HEK293T (cell line): ENCODE measurements around the gene CPE.

Experiments
- CTCF ChIA-PET: fragments of 350-600 bp; formaldehyde crosslinking; extraction: SDS; loops from one replicate; lab custom pipeline; 2021; ENCODE audit warnings: antibody characterized with exemption, inconsistent platforms; lab: Yijun Ruan, JAX
- POLR2A ChIA-PET: fragments of 350-600 bp; formaldehyde crosslinking; extraction: SDS; loops from one replicate; lab custom pipeline; 2020; ENCODE audit warnings: antibody characterized with exemption, inconsistent platforms; lab: Yijun Ruan, JAX
- DNase-seq: peaks from one replicate; pipeline ENCODE4 v3.0.0; 2012; ENCODE audit warnings: mixed read lengths; ENCODE audit errors: extremely low spot score
- ARNT ChIP-seq: fragments of 450-650 bp; IDR thresholded peaks from 2 replicates; pipeline ENCODE4 v1.6.1; 2017; ENCODE audit warnings: mild to moderate bottlenecking
- BHLHE40 ChIP-seq: fragments of 450-650 bp; IDR thresholded peaks from 2 replicates; pipeline ENCODE4 v1.6.1; 2016; ENCODE audit warnings: mild to moderate bottlenecking, moderate library complexity, borderline replicate concordance
- CTBP1 ChIP-seq: fragments of 450-650 bp; IDR thresholded peaks from 2 replicates; pipeline ENCODE4 v1.6.1; 2016; ENCODE audit warnings: borderline replicate concordance
- ELF4 ChIP-seq: fragments of 450-650 bp; IDR thresholded peaks from 2 replicates; pipeline ENCODE4 v1.6.1; 2017; ENCODE audit warnings: antibody characterized with exemption
- FOXA1 ChIP-seq: fragments of 450-650 bp; IDR thresholded peaks from 2 replicates; pipeline ENCODE4 v1.6.1; 2016; ENCODE audit warnings: mild to moderate bottlenecking
- FOXK2 ChIP-seq: fragments of 450-650 bp; IDR thresholded peaks from 2 replicates; pipeline ENCODE4 v1.6.1; 2016; ENCODE audit warnings: mild to moderate bottlenecking
- FOXM1 ChIP-seq: fragments of 450-650 bp; IDR thresholded peaks from 2 replicates; pipeline ENCODE4 v1.6.1; 2017; ENCODE audit warnings: mild to moderate bottlenecking, borderline replicate concordance
- HDGF ChIP-seq: fragments of 450-650 bp; IDR thresholded peaks from 2 replicates; pipeline ENCODE4 v1.6.1; 2017; ENCODE audit warnings: antibody characterized with exemption, borderline replicate concordance
- L3MBTL2 ChIP-seq: fragments of 450-650 bp; conservative IDR thresholded peaks from 2 replicates; pipeline ENCODE4 v1.6.1; 2016; ENCODE audit warnings: mild to moderate bottlenecking
- LEF1 ChIP-seq: fragments of 450-650 bp; IDR thresholded peaks from 2 replicates; pipeline ENCODE4 v1.6.1; 2017; ENCODE audit warnings: mild to moderate bottlenecking, borderline replicate concordance
- NFRKB ChIP-seq: fragments of 450-650 bp; IDR thresholded peaks from 2 replicates; pipeline ENCODE4 v1.6.1; 2016; ENCODE audit warnings: mild to moderate bottlenecking, moderate library complexity
- SP1 ChIP-seq: fragments of 450-650 bp; IDR thresholded peaks from 2 replicates; pipeline ENCODE4 v1.6.1; 2017
- SUZ12 ChIP-seq: fragments of 450-650 bp; IDR thresholded peaks from 2 replicates; pipeline ENCODE4 v1.6.1; 2016; ENCODE audit warnings: mild to moderate bottlenecking
- TARDBP ChIP-seq: fragments of 450-650 bp; IDR thresholded peaks from 2 replicates; pipeline ENCODE4 v1.6.1; 2016
- ZNF384 ChIP-seq: fragments of 450-650 bp; IDR thresholded peaks from 2 replicates; pipeline ENCODE4 v1.6.1; 2016
- TF ChIP-seq, protein P1 (sequence below): fragments of 450-650 bp; IDR thresholded peaks from 2 replicates; pipeline ENCODE4 v1.6.1; 2016

The CPE gene

DNA sequence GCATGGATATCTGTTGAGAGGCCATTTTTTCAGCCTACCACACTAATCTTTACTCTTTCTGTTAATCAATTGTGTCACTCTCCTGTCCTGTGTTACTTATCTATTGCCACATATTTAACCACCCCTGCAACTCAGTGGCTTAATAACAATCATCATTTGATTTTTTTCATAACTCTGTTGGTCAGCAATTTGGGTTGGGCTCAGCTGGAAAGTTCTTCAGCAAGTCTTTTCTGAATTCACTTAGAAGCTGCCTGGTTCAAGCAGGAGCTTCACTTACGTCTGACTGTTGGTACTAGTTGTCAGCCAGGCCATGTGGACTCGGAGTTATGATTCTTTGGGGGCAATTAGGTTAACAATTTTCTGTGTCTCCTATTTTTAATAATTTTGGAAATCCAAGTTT is 50.1 kb downstream of the CPE start:
- ChIA-PET CTCF (no interaction called here), POLR2A (no interaction called here)
- TF ChIP-seq SP1 = no peak
- TF ChIP-seq NFRKB = no peak
- TF ChIP-seq ARNT = no peak
- TF ChIP-seq FOXK2 = no peak
- TF ChIP-seq TARDBP = no peak
- no peak for TF ChIP-seq LEF1
- TF ChIP-seq, protein P1, sequence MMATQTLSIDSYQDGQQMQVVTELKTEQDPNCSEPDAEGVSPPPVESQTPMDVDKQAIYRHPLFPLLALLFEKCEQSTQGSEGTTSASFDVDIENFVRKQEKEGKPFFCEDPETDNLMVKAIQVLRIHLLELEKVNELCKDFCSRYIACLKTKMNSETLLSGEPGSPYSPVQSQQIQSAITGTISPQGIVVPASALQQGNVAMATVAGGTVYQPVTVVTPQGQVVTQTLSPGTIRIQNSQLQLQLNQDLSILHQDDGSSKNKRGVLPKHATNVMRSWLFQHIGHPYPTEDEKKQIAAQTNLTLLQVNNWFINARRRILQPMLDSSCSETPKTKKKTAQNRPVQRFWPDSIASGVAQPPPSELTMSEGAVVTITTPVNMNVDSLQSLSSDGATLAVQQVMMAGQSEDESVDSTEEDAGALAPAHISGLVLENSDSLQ = no peak
- TF ChIP-seq BHLHE40 = no peak
- TF ChIP-seq ZNF384 = no peak
- no peak for TF ChIP-seq L3MBTL2
- no peak for TF ChIP-seq FOXM1
- TF ChIP-seq CTBP1 = no peak
- no peak for TF ChIP-seq ELF4
- no peak for TF ChIP-seq HDGF
- TF ChIP-seq FOXA1 = no peak
- no peak for TF ChIP-seq SUZ12
- no peak for DNase-seq

DNA sequence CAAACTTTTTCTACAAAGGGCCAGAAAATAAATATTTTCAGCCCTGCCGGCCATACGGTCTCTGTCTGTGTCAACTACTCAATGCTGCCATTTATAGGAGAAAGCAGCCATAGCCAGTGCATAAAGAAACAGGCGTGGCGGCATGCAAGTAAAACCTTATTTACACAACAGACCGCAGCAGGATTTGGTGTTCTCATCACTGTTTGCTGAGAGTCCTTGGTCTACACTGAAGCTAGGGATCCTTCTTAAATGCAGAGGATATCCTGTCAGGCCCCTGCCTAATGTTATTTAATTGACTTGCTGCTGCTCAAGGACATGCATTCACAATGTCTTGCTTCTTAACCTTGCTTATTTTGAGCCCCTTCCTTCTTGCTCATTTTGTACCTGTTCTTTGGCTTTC is 54.7 kb downstream of the CPE start:
- ChIA-PET POLR2A (no interaction called here), CTCF (no interaction called here)
- TF ChIP-seq HDGF (no peak), L3MBTL2 (no peak), BHLHE40 (no peak), FOXA1 (no peak), LEF1 (no peak), SUZ12 (no peak), ARNT (no peak), SP1 (no peak), CTBP1 (no peak), FOXK2 (no peak), TARDBP (no peak), NFRKB (no peak), FOXM1 (no peak), ELF4 (no peak)
- DNase-seq = no peak

DNA sequence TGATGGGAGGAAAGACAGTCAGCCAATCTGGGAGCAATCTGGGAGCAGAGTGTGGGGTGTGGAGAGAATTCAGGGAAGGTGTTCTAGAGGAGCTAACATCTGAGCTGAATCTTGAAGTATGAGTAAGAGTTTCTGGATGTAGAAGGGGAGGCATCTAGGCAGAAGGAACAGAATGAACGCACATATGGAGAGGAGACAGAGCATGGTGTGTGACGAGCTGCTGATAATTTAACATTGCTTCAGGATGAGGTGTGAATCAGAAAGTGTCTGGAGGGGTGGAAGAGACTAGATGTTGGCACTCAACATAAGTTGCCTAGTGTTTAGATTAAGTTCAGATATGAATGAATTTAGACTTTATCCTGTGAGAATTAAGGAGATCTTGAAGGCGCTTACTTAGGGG is 58.9 kb downstream of the CPE start:
- ChIA-PET POLR2A (no interaction called here), CTCF (no interaction called here)
- TF ChIP-seq L3MBTL2 (no peak), FOXK2 (no peak), CTBP1 (no peak), ELF4 (no peak), ZNF384 (no peak), FOXA1 (no peak), NFRKB (no peak), FOXM1 (no peak), SUZ12 (no peak), SP1 (no peak), ARNT (no peak), TARDBP (no peak), LEF1 (no peak), BHLHE40 (no peak), HDGF (no peak)
- TF ChIP-seq, protein P1 = no peak
- no peak for DNase-seq

DNA sequence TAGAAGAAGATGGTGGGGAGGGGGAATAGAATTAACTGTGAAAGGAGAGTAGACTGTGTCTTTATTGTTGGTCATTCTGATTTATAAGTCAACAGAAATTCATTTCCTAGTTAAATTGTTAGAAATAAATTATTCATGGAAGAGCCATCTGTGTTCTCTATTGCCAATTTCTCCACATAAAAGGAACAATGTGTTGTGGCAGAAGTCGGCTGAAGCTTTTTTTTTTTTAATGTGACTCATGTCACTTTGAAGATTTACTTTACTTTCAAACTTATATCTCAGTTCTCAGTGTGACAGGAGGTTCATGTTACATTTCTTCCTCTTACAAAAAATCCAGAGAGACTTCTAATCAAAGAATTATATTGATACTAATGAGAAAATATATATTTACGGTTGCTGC is 60.5 kb downstream of the CPE start:
- TF ChIP-seq HDGF (no peak), L3MBTL2 (no peak), CTBP1 (no peak), FOXA1 (no peak), TARDBP (no peak), ZNF384 (peak; percentile 72), LEF1 (no peak), FOXK2 (no peak), BHLHE40 (no peak), SP1 (no peak)
- TF ChIP-seq, protein P1 = peak; percentile 53; the same call in 1 of the 2 replicates

DNA sequence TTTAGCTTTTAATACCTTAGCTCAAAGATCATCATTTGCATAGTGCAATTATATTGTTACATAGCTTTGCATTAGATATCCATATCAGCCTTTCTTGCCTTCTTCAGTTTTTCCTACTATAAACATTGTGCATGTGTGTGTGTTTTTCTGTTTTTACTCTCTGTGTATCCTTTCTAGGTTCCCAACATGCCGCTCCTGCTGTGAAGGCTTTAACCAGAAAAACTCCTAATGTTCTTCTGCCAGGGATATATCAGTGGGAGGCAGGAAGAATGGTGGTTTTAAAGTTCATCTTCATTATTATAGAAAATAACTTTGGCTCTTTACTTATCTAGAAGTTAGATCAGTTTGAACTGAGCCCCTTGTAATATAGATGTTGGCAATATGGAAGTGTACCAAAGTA is 61.2 kb downstream of the CPE start:
- ChIA-PET CTCF (interaction anchor here (1.1 kb wide), 1 partner anchor 15 kb away, joined by 5 read pairs; no protein-coding TSS in a partner anchor), POLR2A (interaction anchor here (0.7 to 1.0 kb wide), 3 partner anchors 9 to 76 kb away, joined by 3 to 4 read pairs (median 3); no protein-coding TSS in a partner anchor)
- DNase-seq = no peak
- TF ChIP-seq TARDBP (no peak), BHLHE40 (no peak), NFRKB (no peak), CTBP1 (no peak), SUZ12 (no peak), FOXK2 (no peak), ELF4 (no peak), HDGF (no peak), ZNF384 (no peak), SP1 (no peak)
- TF ChIP-seq, protein P1 = no peak

More for the DNA sequence above, 60.5 kb downstream of the CPE start:
- CTCF ChIA-PET = interaction anchor here (1.1 kb wide), 1 partner anchor 14 kb away, joined by 5 read pairs; no protein-coding TSS in a partner anchor
- POLR2A ChIA-PET = interaction anchor here (1.0 kb wide), 1 partner anchor 8 kb away, joined by 3 read pairs; no protein-coding TSS in a partner anchor
- no peak for DNase-seq
